A673 (cell line): ENCODE results near the gene GRHL3.

Experiments used
- EZH2 ChIP-seq: fragments of 200-600 bp; sonication (generic); IDR thresholded peaks from 2 replicates; pipeline ENCODE4 v1.6.1; 2017; ENCODE audit warnings: borderline replicate concordance, low read depth, mild to moderate bottlenecking, mixed read lengths, antibody characterized with exemption, low read length; ENCODE audit not compliant: poor library complexity, severe bottlenecking
- TF ChIP-seq, protein P1 (sequence below): fragments of 300-800, 200-600 bp; sonication (generic); conservative IDR thresholded peaks from 2 replicates; pipeline ENCODE4 v1.5.1; 2017; ENCODE audit warnings: low read depth, mild to moderate bottlenecking, antibody characterized with exemption, low read length, moderate library complexity, mixed read lengths

- TF ChIP-seq, protein P1, sequence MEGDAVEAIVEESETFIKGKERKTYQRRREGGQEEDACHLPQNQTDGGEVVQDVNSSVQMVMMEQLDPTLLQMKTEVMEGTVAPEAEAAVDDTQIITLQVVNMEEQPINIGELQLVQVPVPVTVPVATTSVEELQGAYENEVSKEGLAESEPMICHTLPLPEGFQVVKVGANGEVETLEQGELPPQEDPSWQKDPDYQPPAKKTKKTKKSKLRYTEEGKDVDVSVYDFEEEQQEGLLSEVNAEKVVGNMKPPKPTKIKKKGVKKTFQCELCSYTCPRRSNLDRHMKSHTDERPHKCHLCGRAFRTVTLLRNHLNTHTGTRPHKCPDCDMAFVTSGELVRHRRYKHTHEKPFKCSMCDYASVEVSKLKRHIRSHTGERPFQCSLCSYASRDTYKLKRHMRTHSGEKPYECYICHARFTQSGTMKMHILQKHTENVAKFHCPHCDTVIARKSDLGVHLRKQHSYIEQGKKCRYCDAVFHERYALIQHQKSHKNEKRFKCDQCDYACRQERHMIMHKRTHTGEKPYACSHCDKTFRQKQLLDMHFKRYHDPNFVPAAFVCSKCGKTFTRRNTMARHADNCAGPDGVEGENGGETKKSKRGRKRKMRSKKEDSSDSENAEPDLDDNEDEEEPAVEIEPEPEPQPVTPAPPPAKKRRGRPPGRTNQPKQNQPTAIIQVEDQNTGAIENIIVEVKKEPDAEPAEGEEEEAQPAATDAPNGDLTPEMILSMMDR = no peak
- no peak for TF ChIP-seq EZH2
Measured at GRCh38 chr1:24282491-24282890, 36.7 kb upstream of the GRHL3 start.
